ENCODE measurements around the gene KRT32. TPM values are rescaled to one million over a fixed set of nuclear protein-coding genes. Genes with fewer than 3 reads are reported as not detected.

KRT32 gene
- total RNA-seq, 1 donor from 2014 or later = 0.17 TPM

GRCh38 chr17:41480136-41480535, 12.9 kb upstream of the KRT32 start:
- Mint-ChIP-seq H3K4me3 (no peak overlapping the region), H3K36me3 (no peaks in the 10 kb centered on the region), H3K27ac (no peak overlapping the region), H3K4me1 (ENCODE audit: unreplicated experiment) (peaks cover 8% of the 10 kb centered on the region), H3K9me3 (no peaks in the 10 kb centered on the region), H3K27me3 (no peaks in the 10 kb centered on the region)
- TF ChIP-seq CTCF (conservative IDR thresholded peaks at IDR 0.05) = no peak
- DNase-seq (ENCODE audit: extremely low spot score, unreplicated experiment) = no peak

- Mint-ChIP-seq H3K9me3 (no peaks in the 10 kb centered on the region), H3K27me3 (no peaks in the 10 kb centered on the region), H3K36me3 (no peaks in the 10 kb centered on the region), H3K4me3 (no peak overlapping the region), H3K4me1 (ENCODE audit: unreplicated experiment) (peaks cover under 1% of the 10 kb centered on the region), H3K27ac (no peak overlapping the region)
- no peak for DNase-seq (ENCODE audit: extremely low spot score, unreplicated experiment)
- no peak for TF ChIP-seq CTCF (conservative IDR thresholded peaks at IDR 0.05)
Observed at GRCh38 chr17:41478237-41478636, 11.1 kb upstream of the KRT32 start.

- H3K36me3 Mint-ChIP-seq = no peaks in the 10 kb centered on the region
- H3K4me3 Mint-ChIP-seq = no peak overlapping the region
- H3K27ac Mint-ChIP-seq = no peak overlapping the region
- no peak for DNase-seq (ENCODE audit: extremely low spot score, unreplicated experiment)
- no peaks in the 10 kb centered on the region for H3K27me3 Mint-ChIP-seq
- no peaks in the 10 kb centered on the region for H3K4me1 Mint-ChIP-seq (ENCODE audit: unreplicated experiment)
- no peak for TF ChIP-seq CTCF (conservative IDR thresholded peaks at IDR 0.05)
- peaks cover 5% of the 10 kb centered on the region for H3K9me3 Mint-ChIP-seq
Observed at GRCh38 chr17:41476866-41477815, 10.0 kb upstream of the KRT32 start.

GRCh38 chr17:41475421-41475820, 8.2 kb upstream of the KRT32 start:
- H3K36me3 Mint-ChIP-seq = no peaks in the 10 kb centered on the region
- no peak for DNase-seq (ENCODE audit: extremely low spot score, unreplicated experiment)
- no peaks in the 10 kb centered on the region for H3K4me1 Mint-ChIP-seq (ENCODE audit: unreplicated experiment)
- no peaks in the 10 kb centered on the region for H3K27me3 Mint-ChIP-seq
- no peak overlapping the region for H3K27ac Mint-ChIP-seq
- H3K4me3 Mint-ChIP-seq = no peak overlapping the region
- TF ChIP-seq CTCF (conservative IDR thresholded peaks at IDR 0.05) = no peak
- peaks cover 5% of the 10 kb centered on the region for H3K9me3 Mint-ChIP-seq

GRCh38 chr17:41474863-41475262, 7.7 kb upstream of the KRT32 start:
- Mint-ChIP-seq H3K4me1 (ENCODE audit: unreplicated experiment) (no peaks in the 10 kb centered on the region), H3K4me3 (no peak overlapping the region), H3K36me3 (no peaks in the 10 kb centered on the region), H3K27me3 (no peaks in the 10 kb centered on the region), H3K9me3 (peaks cover 5% of the 10 kb centered on the region), H3K27ac (no peak overlapping the region)
- DNase-seq (ENCODE audit: extremely low spot score, unreplicated experiment) = no peak
- TF ChIP-seq CTCF (conservative IDR thresholded peaks at IDR 0.05) = no peak

Data from type B pancreatic cell (in vitro differentiated cells).